Measurements from ENCODE around the gene FECH.

- no peak for TF ChIP-seq RBBP5 (IDR thresholded peaks at IDR 0.05; ENCODE audit: borderline replicate concordance, insufficient read depth, low read length, poor library complexity, severe bottlenecking)
- TF ChIP-seq SMARCC2 (IDR thresholded peaks at IDR 0.05; ENCODE audit: low read depth), result no peak
- TF ChIP-seq CTCF (IDR thresholded peaks at IDR 0.05 in 2 of 3, conservative IDR thresholded peaks at IDR 0.05 in 1 of 3; ENCODE audit: insufficient read depth in 2 of 3, low read depth in 1 of 3, low read length in 3 of 3), result no peak
- no peak for TF ChIP-seq FOXJ3 (CRISPR knock-in tag; IDR thresholded peaks at IDR 0.05)
- TF ChIP-seq SIRT6 (IDR thresholded peaks at IDR 0.05; ENCODE audit: low read depth, low read length), result no peak
- no peak for TF ChIP-seq MAZ (CRISPR knock-in tag; conservative IDR thresholded peaks at IDR 0.05 in 1 of 2, IDR thresholded peaks at IDR 0.05 in 1 of 2)
- no peak for TF ChIP-seq HDAC8 (tag; IDR thresholded peaks at IDR 0.05)
- no peak for TF ChIP-seq IRF2 (CRISPR knock-in tag; IDR thresholded peaks at IDR 0.05)
- no peak for TF ChIP-seq TRIM25 (IDR thresholded peaks at IDR 0.05; ENCODE audit: borderline replicate concordance)
- TF ChIP-seq FOSL1 (tag; conservative IDR thresholded peaks at IDR 0.05), result no peak
- no peak for TF ChIP-seq JUND (IDR thresholded peaks at IDR 0.05; ENCODE audit: borderline replicate concordance, low read depth, low read length)
- no peak for TF ChIP-seq JUND (tag; IDR thresholded peaks at IDR 0.05; ENCODE audit: borderline replicate concordance, low read depth, low read length)
- TF ChIP-seq TOE1 (IDR thresholded peaks at IDR 0.05; ENCODE audit: borderline replicate concordance), result no peak
- no peak for TF ChIP-seq TOE1 (CRISPR knock-in tag; IDR thresholded peaks at IDR 0.05; ENCODE audit: borderline replicate concordance, low read depth)
Observed at GRCh38 chr18:57529151-57529550, 57.4 kb downstream of the FECH start.
